Psoas muscle (tissue), 8 donors: ENCODE data around the gene ATRNL1. TPM values are rescaled to one million over a fixed set of nuclear protein-coding genes. Genes with fewer than 3 reads are reported as not detected.

Experiments used
- ATAC-seq, 4 donors: fragments of 200-7000 bp; cut with Tn5 transposase; one replicate each; pipeline ENCODE4 v1.9.1; 2020; ENCODE audit warnings: moderate library complexity in 3 of 4, mild to moderate bottlenecking in 2 of 4
- DNase-seq, 2 donors: peaks; one replicate each; pipeline ENCODE4 v3.0.0-alpha.2; 2020
- H3K27ac ChIP-seq: fragments of 200-600 bp; one replicate; pipeline ENCODE4 v1.8.0; 2022
- H3K27me3 ChIP-seq, 3 donors: fragments of 200-600 bp in 1 of 3; one replicate each; pipeline versions ENCODE4 v1.6.1 to v1.8.0; 2013 to 2022; ENCODE audit warnings: low read length in 2 of 3, mild to moderate bottlenecking in 2 of 3, moderate library complexity in 1 of 3; ENCODE audit not compliant: insufficient read depth in 3 of 3
- H3K36me3 ChIP-seq, 2 donors: fragments of 200-600 bp in 1 of 2; one replicate each; pipeline versions ENCODE4 v1.6.1 to v1.8.0; 2013 to 2022; ENCODE audit warnings: low read depth in 1 of 2, mild to moderate bottlenecking in 1 of 2, moderate library complexity in 1 of 2; ENCODE audit not compliant: insufficient read depth in 1 of 2
- H3K4me1 ChIP-seq: fragments of 200-600 bp; one replicate; pipeline ENCODE4 v1.8.0; 2022
- H3K4me3 ChIP-seq: fragments of 200-600 bp; one replicate; pipeline ENCODE4 v1.8.0; 2022; ENCODE audit warnings: mild to moderate bottlenecking
- H3K9me3 ChIP-seq: fragments of 200-600 bp; one replicate; pipeline ENCODE4 v1.8.0; 2022
- WGBS, 3 donors: extraction: QIAGEN DNeasy Blood & Tissue Kit; methylation state at CpG; one replicate each; pipeline versions ENCODE4 v1.1.6 to v1.1.7; 2013; 5-methylcytosine and 5-hydroxymethylcytosine counted together
- intact Hi-C, 2 donors: fragments of 100-400 bp; cut with DNase I; formaldehyde crosslinking; loops; one replicate each; pipeline versions ENCODE4 v1.11.0 to v1.14.2; 2022
- polyA plus RNA-seq, 3 donors: library from polyadenylated mRNA; stranded (reverse); fragments of 200-250 nt; gene quantifications; one replicate each; pipeline ENCODE4 v1.2.3, GENCODE V29; 2013
- total RNA-seq, 4 donors: library from RNA; stranded (reverse); fragmentation: NEBNext Ultra II Directional in 2 of 4; extraction: Animal tissue kit (Norgen Biotek cat#: 25700) in 2 of 4; gene quantifications; one replicate each; pipeline versions ENCODE4 v1.2.1 to v1.2.4, GENCODE V29; 2021 to 2023
- TF ChIP-seq, protein P1 (sequence below): fragments of 200-600 bp; IDR thresholded peaks from one replicate; pipeline ENCODE4 v1.8.0; 2022; ENCODE audit warnings: antibody characterized with exemption
- donor health status: healthy with polysubstance abuse.
- donor health status: DM: no; HTN: no; CAD: no; lungs with moderate emphysema.
- donor health status: Bipolar disorder and iron deficiency.
- donor health status: healthy.
- donor health status: DM: yes; HTN: yes; CAD: no.
- donor health status: DM: no; HTN: no; CAD: no.
- donor health status: DM: no; HTN: no; CAD: no.
- donor health status: DM: yes; HTN: yes; CAD: no.

Gene ATRNL1
- total and polyA plus RNA-seq, 7 donors, result 0.01 to 7.1 (median 2.2) TPM

DNA sequence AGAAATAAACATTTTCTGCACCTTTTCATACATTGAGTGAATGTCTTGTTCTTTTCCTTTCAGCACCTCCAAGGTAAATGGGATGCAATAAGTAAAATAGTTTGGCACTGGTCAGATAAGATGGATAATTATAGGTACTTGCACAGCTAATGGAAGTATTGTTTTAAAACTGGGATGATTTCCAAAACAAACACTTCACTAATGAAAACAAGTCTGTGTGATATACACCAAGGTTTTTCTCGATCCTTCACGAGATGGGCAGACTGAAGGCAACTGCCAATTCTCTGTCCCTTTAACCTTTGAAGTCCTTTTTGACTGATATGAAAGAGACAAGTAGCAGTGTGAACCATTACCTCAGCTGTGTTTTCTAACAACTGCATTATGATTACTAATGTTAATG lies 756.0 kb downstream of the ATRNL1 start:
- TF ChIP-seq, protein P1, sequence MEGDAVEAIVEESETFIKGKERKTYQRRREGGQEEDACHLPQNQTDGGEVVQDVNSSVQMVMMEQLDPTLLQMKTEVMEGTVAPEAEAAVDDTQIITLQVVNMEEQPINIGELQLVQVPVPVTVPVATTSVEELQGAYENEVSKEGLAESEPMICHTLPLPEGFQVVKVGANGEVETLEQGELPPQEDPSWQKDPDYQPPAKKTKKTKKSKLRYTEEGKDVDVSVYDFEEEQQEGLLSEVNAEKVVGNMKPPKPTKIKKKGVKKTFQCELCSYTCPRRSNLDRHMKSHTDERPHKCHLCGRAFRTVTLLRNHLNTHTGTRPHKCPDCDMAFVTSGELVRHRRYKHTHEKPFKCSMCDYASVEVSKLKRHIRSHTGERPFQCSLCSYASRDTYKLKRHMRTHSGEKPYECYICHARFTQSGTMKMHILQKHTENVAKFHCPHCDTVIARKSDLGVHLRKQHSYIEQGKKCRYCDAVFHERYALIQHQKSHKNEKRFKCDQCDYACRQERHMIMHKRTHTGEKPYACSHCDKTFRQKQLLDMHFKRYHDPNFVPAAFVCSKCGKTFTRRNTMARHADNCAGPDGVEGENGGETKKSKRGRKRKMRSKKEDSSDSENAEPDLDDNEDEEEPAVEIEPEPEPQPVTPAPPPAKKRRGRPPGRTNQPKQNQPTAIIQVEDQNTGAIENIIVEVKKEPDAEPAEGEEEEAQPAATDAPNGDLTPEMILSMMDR, result no peak
- Histone ChIP-seq H3K36me3 (no peaks in the 10 kb centered on the region), H3K9me3 (no peaks in the 10 kb centered on the region), H3K27me3 (no peaks in the 10 kb centered on the region), H3K4me1 (no peaks in the 10 kb centered on the region), H3K27ac (no peak overlapping the region), H3K4me3 (no peak overlapping the region)
- ATAC-seq, result no peak
- no peak for DNase-seq
- 49 to 61% (median 58%) methylated on average over 2 of the region's 2 CpGs for WGBS, 3 donors
- intact Hi-C loops, result no loop called here

DNA sequence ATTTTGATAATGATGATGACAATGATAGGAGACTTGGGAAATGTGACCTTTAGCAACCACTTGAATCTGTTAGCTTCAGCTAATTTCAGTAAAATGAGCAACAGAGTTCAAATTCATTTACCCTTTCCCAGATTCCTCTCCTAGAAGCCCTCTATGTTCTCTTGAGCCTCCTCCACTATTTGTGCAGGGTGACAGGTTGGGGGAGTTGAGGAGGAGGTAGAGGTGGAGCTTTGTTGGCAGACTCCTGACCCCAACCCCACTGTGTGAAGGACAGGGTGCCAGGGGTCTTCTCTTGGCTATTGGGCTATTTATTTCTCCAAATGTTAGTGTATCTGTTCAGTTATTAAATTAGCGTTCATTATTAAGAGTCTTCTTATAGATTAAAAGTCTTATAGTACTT lies 757.5 kb downstream of the ATRNL1 start:
- no peaks in the 10 kb centered on the region for H3K36me3 ChIP-seq
- ATAC-seq (no peak), DNase-seq (no peak)
- H3K27me3 ChIP-seq, result no peaks in the 10 kb centered on the region
- intact Hi-C loops, result no loop called here
- H3K27ac ChIP-seq, result no peak overlapping the region
- no peak overlapping the region for H3K4me3 ChIP-seq
- no peaks in the 10 kb centered on the region for H3K9me3 ChIP-seq
- WGBS, 3 donors, result 97 to 99% (median 98%) methylated on average over 1 of the region's 1 CpG
- no peaks in the 10 kb centered on the region for H3K4me1 ChIP-seq
- TF ChIP-seq, protein P1, result no peak

DNA sequence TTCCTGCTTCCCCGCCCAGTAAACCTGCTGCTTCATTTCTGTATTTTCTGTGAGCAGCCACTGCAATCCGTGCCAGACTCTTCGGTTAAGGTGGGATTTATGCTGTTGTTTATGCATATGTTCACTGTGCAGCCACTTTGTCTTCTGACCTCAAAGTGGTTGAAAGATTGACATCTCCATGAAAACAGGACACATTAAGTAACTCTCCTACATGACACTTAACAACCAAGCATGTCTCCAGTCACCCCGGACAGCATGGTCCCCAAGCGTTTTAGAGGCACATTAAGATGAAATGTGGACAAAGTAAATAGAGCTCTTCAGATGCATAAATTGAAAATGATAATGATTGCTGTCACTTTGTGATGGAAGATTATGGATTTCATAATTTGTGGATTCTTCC lies 758.5 kb downstream of the ATRNL1 start:
- DNase-seq, result no peak
- Histone ChIP-seq H3K4me3 (no peak overlapping the region), H3K27ac (no peak overlapping the region), H3K36me3 (no peaks in the 10 kb centered on the region), H3K27me3 (no peaks in the 10 kb centered on the region), H3K4me1 (no peaks in the 10 kb centered on the region), H3K9me3 (no peaks in the 10 kb centered on the region)
- intact Hi-C loops, result no loop called here
- no peak for ATAC-seq
- WGBS, 3 donors, result 63 to 76% (median 70%) methylated on average over 5 of the region's 5 CpGs
- TF ChIP-seq, protein P1, result no peak

DNA sequence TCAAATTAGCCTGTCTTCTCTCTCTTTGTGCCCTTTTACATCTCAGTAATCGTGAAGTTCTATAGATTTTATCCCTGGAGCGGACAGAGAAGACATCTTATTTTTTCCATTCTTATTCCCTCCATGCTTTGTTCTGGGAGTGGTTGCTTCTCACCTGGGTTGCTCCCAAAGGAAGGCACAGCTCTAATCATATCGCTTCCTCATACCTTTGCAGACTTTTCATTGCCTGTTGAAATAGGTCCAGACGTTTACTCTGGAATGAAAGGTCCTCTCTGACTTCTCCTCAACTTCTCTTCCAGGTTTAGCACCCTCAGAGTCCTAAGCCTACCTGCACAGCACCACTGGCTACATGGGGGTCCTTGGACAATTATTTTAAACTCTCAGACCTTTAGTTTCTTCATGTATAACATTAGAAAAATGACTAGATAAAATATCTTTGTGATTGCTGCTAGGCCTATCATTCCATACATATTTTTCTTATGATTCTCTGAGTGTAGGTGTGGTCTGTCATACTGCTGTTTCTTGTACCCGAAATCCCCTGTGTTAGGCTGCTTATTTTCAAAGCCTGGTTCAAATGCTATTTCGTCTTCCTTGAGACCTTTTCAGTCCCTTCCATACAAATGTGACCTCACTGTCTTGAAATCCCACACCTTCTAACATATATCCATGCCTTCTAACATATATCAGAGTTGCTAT lies 761.7 kb downstream of the ATRNL1 start:
- ATAC-seq (no peak), DNase-seq (no peak)
- no peak overlapping the region for H3K4me3 ChIP-seq
- H3K27me3 ChIP-seq, result no peaks in the 10 kb centered on the region
- no peaks in the 10 kb centered on the region for H3K4me1 ChIP-seq
- no peaks in the 10 kb centered on the region for H3K9me3 ChIP-seq
- intact Hi-C loops, result no loop called here
- 77 to 85% (median 82%) methylated on average over 6 of the region's 6 CpGs for WGBS, 3 donors
- no peaks in the 10 kb centered on the region for H3K36me3 ChIP-seq
- TF ChIP-seq, protein P1, result no peak
- no peak overlapping the region for H3K27ac ChIP-seq

DNA sequence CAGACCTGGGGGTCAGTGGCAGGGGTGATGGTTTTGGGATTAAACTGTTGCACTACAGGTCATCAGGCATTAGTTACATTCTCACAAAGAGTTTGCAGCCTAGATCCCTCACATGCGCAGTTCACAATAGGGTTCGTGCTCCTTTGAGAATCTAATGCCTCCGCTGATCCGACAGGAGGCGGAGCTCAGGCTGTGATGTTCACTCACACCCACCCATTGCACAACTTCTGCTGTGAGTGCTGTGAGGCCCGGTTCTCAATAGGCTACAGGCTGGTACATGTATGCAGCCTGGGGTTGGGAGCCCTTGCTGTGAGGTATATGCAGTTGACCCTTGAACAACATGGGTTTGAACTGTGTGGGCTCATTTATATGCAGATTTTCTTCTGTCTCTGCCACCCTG lies 763.4 kb downstream of the ATRNL1 start:
- TF ChIP-seq, protein P1, result no peak
- WGBS, 3 donors, result 79 to 84% (median 83%) methylated on average over 6 of the region's 6 CpGs
- Histone ChIP-seq H3K4me3 (no peak overlapping the region), H3K4me1 (no peaks in the 10 kb centered on the region), H3K27me3 (no peaks in the 10 kb centered on the region), H3K36me3 (no peaks in the 10 kb centered on the region), H3K9me3 (no peaks in the 10 kb centered on the region), H3K27ac (no peak overlapping the region)
- ATAC-seq, result no peak
- DNase-seq, result no peak
- intact Hi-C loops, result no loop called here
